Effector memory CD4-positive, alpha-beta T cell (primary cell): ENCODE data around the gene GOLPH3.
"Not testable (repeated sequence)": the region's sequence is repeated elsewhere in the genome, so short reads cannot be mapped to it uniquely, and the experiment has no call there.

ENCODE experiments used
- DNase-seq, 3 donors: peaks; one replicate each; pipeline ENCODE4 v3.0.0-alpha.2; 2020
- H3K27ac ChIP-seq: 2 replicates; pipeline ENCODE4 v1.7.0; 2013; ENCODE audit warnings: mild to moderate bottlenecking, low read length, moderate library complexity; ENCODE audit not compliant: insufficient read depth, poor library complexity, severe bottlenecking
- H3K27me3 ChIP-seq: replicated peaks from 2 replicates; pipeline ENCODE4 v1.7.0; 2013; ENCODE audit warnings: mild to moderate bottlenecking, low read length; ENCODE audit not compliant: insufficient read depth, control insufficient read depth, poor library complexity, severe bottlenecking
- H3K36me3 ChIP-seq: 2 replicates; pipeline ENCODE4 v1.7.0; 2013; ENCODE audit warnings: mild to moderate bottlenecking, low read length, moderate library complexity; ENCODE audit not compliant: control insufficient read depth, insufficient read depth
- H3K4me1 ChIP-seq: 2 replicates; pipeline ENCODE4 v1.7.0; 2013; ENCODE audit warnings: low read length, mild to moderate bottlenecking; ENCODE audit not compliant: control insufficient read depth, insufficient read depth, poor library complexity, severe bottlenecking
- H3K4me3 ChIP-seq: 2 replicates; pipeline ENCODE4 v1.7.0; 2013; ENCODE audit warnings: low read length, low read depth, mild to moderate bottlenecking; ENCODE audit not compliant: insufficient read depth, poor library complexity, severe bottlenecking
- H3K9me3 ChIP-seq: 2 replicates; pipeline ENCODE4 v1.7.0; 2013; ENCODE audit warnings: mild to moderate bottlenecking, low read length, moderate library complexity; ENCODE audit not compliant: control insufficient read depth

The GOLPH3 gene

DNA sequence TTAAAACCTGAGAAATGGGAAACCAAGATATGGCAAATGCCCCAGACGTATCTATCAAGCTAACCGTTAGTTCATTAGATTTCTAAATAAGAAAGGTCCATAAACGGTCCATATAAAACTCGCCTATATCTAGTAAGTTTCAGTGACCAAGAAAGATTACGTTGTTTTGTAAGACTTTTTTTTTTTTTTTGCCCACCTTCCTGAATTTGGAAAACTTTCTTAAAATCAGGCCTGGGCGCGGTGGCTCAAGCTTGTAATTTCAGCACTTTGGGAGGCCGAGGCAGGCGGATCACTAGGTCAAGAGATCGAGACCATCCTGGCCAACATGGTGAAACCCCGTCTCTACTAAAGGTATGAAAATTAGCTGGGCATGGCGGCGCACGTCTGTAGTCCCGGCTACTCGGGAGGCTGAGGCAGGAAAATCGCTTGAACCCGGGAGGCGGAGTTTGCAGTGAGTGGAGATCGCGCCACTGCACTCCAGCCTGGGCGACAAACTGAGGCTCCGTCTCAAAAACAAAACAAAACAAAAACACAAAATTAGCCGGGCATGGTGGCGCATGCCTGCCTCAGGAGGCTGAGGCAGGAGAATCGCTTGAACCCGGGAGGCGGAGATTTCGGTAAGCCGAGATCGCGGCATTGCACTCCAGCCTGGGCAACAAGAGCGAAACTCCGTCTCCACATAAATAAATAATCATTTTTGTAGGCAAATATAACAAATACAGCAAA is 1.8 kb downstream of the GOLPH3 start:
- not testable (repeated sequence) for H3K4me1 ChIP-seq, H3K27me3 ChIP-seq, DNase-seq, H3K9me3 ChIP-seq
- H3K27ac ChIP-seq, result peak overlapping the region; percentile 97
- H3K4me3 ChIP-seq, result peak overlapping the region; percentile 83
- H3K36me3 ChIP-seq, result peaks cover 10% of the 10 kb centered on the region

DNA sequence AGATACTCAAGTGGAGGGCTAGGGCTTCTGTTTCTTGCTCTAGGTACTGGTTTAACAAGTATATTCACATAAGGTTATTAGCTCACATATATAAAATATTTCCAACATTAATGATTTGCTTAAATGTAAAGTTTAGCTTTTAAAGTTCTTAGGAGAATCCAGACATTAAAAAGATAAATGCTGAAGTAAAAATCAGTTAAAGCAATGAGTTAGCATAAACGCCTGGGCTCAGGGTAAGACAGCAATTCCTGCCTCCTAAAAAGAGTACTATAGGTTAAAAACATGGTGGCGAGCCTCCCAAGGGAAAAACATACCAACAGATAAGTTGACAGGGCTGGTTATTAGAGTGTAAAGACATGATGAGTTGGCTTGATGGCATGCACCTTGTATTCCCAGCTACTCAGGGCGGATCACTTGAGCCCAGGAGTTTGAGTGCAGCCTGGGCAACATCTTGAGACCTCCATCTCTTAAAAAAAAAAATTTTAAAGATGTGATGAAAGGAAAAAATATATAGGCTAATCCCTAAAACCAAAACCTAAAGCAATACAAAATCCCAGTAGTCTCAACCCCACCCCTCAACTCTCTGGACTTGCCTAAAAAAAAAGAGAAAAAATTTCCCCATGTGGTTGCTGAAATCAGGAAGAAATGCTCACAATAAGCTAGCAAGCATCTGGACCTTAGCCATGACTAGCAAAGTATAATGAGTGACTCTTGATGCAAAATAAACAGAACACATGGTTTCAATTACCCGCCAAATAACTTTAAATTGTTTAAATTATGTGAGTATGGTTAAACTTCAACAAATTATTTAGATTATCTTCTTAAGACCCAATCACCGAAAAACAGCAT is 3.6 kb downstream of the GOLPH3 start:
- Histone ChIP-seq H3K27ac (no peak overlapping the region), H3K36me3 (peaks cover 12% of the 10 kb centered on the region), H3K9me3 (no peaks in the 10 kb centered on the region), H3K4me3 (no peak overlapping the region), H3K27me3 (no peaks in the 10 kb centered on the region), H3K4me1 (peaks cover 8% of the 10 kb centered on the region)
- no peak for DNase-seq

DNA sequence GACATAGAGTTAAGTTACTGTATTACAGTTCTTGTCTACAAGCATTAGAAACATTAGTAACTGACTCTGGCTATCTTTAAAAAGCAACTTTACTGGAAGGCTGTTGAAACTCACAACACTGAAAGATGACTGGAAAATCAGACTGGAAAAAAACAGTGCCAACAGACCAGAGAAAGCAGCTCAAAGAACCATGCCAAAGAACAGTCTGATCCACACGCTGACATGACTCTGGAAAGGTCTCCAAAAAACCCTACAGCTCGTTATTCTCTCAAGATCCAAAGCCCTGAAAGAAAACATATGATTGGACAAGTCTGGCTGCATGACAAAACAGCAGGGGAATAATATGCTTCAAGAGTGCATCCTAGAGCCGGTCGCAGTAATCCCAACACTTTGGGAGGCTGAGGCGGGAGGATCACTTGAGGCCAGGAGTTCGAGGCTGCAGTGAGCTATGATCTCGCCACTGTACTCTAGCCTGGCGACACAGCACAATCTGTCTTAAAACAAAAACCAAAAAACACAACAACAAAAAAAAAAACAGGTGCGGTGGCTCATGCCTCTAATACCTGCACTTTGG is 5.6 kb downstream of the GOLPH3 start:
- Histone ChIP-seq H3K4me3 (no peak overlapping the region), H3K4me1 (peaks cover 4% of the 10 kb centered on the region), H3K9me3 (no peaks in the 10 kb centered on the region), H3K36me3 (peaks cover 12% of the 10 kb centered on the region), H3K27ac (no peak overlapping the region), H3K27me3 (no peaks in the 10 kb centered on the region)
- DNase-seq, result no peak

DNA sequence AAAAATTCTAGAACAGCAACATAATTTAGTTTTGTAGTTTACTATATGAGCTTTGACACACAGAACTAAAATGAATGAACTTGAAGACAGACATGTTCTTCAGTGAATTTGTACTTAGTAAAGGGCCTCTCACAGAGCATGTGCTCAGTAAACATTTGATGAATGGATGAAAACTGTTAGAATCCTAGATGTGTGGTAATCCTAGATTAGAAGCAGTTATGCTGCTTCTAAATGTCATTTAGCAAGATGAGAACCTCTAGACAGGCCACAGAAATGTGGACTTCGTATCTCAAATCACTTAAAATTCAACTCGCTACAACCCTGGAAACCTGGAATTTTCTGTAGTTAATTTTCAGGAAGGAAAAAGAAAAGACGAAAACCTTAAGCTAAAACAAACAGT is 8.5 kb downstream of the GOLPH3 start:
- DNase-seq, result no peak
- H3K36me3 ChIP-seq, result peaks cover 12% of the 10 kb centered on the region
- H3K4me1 ChIP-seq, result no peaks in the 10 kb centered on the region
- H3K4me3 ChIP-seq, result no peak overlapping the region
- H3K9me3 ChIP-seq, result no peaks in the 10 kb centered on the region
- no peaks in the 10 kb centered on the region for H3K27me3 ChIP-seq
- no peak overlapping the region for H3K27ac ChIP-seq

DNA sequence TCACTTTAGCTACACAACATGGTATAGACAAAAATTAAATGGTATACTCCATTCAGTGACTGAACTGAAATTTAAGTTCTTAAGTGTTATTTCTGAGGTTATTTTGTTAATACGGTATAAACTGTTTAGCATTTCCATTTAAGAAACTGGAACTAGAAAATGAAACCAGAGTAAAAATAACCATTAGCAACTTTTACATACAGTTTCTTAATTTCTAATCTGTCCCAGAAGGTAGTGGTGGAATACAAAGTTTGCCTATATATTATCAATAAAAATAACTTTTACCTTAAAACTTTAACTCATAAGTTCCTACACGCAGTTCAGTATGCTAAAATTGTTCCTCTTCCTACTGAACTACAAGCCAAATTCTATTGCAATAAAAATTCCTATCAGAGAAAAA is 10.3 kb downstream of the GOLPH3 start:
- no peaks in the 10 kb centered on the region for H3K9me3 ChIP-seq
- H3K27me3 ChIP-seq, result no peaks in the 10 kb centered on the region
- peaks cover 6% of the 10 kb centered on the region for H3K36me3 ChIP-seq
- no peak overlapping the region for H3K27ac ChIP-seq
- H3K4me3 ChIP-seq, result no peak overlapping the region
- H3K4me1 ChIP-seq, result peaks cover 4% of the 10 kb centered on the region
- DNase-seq, result no peak

DNA sequence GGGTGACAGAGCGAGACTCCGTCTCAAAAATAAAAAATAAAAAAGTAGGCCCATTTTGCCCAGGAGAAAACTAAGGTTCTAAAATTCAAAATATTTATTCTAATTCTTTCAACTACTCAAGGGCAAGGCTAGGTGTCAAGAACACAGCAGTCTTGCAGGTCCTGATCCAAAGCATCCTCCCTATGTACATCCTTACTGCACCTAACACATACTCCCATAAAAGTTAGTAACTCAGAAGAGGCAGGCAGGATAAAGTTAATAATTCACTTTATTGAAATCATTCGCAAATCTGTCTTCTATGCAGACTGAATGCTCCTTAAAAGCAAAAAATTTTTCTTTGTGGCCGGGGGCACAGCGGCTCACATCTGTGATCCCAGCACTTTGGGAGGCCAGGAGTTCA is 11.1 kb downstream of the GOLPH3 start:
- no peaks in the 10 kb centered on the region for H3K9me3 ChIP-seq
- H3K4me1 ChIP-seq, result peaks cover 4% of the 10 kb centered on the region
- no peak overlapping the region for H3K4me3 ChIP-seq
- DNase-seq, result no peak
- H3K27ac ChIP-seq, result no peak overlapping the region
- H3K27me3 ChIP-seq, result no peaks in the 10 kb centered on the region
- H3K36me3 ChIP-seq, result peaks cover 6% of the 10 kb centered on the region

DNA sequence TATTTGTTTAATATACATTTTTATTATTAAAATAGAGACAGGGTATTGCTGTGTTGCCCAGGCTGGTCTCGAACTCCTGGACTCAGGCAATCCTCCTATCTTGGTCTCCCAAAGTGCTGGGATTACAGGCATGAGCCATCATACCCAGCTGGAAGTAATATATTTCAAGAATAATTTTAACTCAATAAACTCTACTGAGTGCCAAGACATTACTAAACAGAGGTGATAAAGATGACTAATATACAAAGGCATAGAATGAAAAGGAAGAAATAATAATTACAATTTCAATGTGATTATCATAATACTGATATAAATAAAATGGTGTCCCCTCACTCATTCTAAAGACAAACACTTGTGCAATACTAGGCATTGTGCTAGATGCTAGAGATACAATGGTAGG is 13.9 kb downstream of the GOLPH3 start:
- no peak for DNase-seq
- H3K27ac ChIP-seq, result no peak overlapping the region
- no peaks in the 10 kb centered on the region for H3K27me3 ChIP-seq
- no peak overlapping the region for H3K4me3 ChIP-seq
- H3K4me1 ChIP-seq, result peaks cover 8% of the 10 kb centered on the region
- H3K36me3 ChIP-seq, result no peaks in the 10 kb centered on the region
- H3K9me3 ChIP-seq, result no peaks in the 10 kb centered on the region

DNA sequence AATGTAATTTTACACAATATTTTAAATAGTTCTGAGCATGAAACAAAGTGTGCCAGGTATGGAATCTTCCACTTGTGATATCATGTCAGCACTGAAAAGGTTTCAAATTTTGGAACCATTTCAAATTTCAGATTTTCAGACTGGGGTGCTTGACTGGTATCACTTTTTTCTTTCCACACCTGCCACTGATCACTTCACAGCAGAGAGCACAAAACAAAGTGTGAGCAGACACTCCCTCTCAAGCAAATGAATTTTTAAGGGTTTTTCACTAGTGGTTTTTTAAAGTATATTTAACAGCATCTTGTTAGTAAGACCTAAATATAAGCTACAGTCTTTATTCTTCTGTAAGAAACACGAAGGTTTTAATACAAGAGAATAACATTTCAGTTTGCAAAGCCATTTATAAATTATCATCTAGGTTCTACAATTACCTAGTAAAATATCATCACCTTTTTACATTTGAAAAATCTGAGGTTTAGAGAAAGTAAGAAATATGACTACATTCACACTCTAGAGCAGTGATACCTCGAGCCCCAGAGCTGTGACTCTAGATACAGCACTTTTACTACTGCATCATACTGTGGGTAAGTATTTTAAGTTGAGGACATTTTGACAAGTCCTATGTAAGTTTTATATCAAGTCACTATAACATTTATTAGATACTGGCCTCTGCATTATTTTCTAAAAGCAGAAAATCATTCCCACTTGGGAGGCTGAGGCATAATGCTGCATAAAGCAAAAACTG is 14.6 kb downstream of the GOLPH3 start:
- Histone ChIP-seq H3K27ac (no peak overlapping the region), H3K4me3 (no peak overlapping the region), H3K9me3 (no peaks in the 10 kb centered on the region), H3K4me1 (peaks cover 8% of the 10 kb centered on the region), H3K36me3 (no peaks in the 10 kb centered on the region), H3K27me3 (no peaks in the 10 kb centered on the region)
- DNase-seq, result no peak

DNA sequence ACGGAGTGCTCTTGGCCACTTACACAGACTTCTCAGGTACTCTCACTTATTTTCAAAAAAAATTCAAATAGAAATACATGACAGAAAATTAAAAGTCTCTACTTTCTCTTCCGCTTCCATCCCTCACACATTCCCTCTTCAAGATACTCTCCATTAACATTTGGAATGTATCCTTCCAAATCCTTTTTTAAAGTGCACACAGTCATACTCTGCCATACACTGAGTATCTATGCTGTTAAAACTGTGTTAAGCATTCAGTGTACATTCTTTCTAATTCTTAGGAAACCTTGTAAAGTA is 15.5 kb downstream of the GOLPH3 start:
- H3K36me3 ChIP-seq, result no peaks in the 10 kb centered on the region
- DNase-seq, result no peak
- no peak overlapping the region for H3K4me3 ChIP-seq
- H3K27ac ChIP-seq, result no peak overlapping the region
- no peaks in the 10 kb centered on the region for H3K27me3 ChIP-seq
- peaks cover 12% of the 10 kb centered on the region for H3K4me1 ChIP-seq
- no peaks in the 10 kb centered on the region for H3K9me3 ChIP-seq
